Limb (tissue), 2 donors: ENCODE data around the gene PRIMA1.

Experiments used
- DNase-seq, 2 donors: peaks; one replicate each; pipeline ENCODE4 v3.0.0-alpha.2; 2016; ENCODE audit errors: extremely low spot score in 2 of 2

The PRIMA1 gene

DNA sequence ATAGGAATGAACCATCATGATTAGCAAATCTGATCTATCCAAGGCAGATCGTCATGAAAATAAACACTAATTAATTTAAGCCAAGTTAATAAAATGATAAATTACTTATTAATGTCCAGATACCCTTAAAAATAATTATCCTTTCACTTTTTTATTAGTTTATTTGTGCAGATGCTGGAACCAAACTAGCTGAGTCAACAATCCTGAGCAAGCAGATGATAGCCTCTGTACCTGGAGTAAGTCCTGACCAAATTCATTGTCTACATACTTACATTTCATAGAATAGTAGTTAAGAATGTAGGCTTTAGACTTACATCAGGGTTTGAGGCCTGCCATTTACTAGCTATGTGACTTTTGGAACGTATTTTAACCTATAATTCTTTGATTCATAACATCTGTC is 105.8 kb downstream of the PRIMA1 start:
- DNase-seq = no peak

DNA sequence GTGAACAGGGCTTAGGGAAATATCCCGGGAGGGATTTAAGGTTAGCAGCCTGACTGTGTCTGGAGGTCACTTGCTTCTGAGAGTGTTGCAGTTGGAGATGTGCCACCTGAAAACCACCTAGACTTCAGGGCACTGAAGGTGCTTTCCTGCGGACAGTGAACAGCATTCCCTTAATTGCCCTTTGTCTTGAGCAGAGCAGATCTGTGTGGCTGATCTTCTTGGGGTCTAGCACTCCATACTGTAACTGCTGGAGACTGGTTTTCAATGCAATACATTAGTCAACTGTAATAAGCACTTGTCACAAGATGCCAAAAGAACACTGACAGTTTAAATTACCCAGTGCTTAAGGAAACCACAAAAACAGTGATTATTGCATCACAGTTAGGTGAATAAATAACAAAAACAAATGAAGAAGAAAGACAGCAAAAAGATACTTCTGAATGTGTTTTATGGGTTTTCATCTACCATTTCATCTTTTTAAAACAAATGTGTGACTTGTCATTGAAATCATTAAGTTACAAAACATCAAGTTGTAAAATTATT is 111.8 kb downstream of the PRIMA1 start:
- no peak for DNase-seq

DNA sequence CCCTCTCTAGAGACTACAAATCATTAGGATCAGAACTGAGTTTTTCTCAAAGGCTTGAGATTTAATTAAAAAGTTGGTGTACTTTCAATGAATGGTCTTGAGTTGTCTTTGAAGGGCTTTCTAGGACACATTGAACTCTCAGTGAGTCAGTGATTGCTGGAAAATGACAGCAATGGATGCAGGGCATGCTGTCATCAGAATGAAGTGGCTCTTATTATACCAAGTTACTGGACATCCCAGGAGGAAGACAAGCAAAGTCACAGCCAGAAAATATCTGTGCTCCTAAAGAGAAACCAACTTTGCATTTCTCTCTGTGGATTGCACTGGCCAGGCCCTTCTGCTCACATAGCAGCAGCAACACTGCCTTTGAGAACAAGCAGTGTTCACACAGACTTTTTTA is 112.6 kb downstream of the PRIMA1 start:
- no peak for DNase-seq

DNA sequence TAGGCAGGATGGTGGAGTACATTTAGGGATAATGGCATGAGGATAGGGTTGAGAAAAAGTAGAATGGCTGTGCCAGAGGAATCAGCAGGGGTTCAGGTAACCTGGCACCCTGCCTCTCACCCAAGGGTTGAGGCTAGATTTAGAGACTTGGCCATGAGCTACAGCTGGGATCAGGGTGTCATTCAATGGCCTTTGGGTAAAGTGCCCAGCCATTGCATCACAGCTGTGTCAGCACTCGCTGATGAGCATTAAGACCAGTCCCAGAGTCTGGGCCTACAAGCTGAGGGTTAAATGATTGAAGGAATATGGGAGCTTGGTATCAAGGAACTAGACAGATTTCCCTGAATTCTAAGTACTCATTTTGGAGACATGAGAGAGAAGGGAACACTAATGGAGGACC is 113.9 kb downstream of the PRIMA1 start:
- DNase-seq = no peak

DNA sequence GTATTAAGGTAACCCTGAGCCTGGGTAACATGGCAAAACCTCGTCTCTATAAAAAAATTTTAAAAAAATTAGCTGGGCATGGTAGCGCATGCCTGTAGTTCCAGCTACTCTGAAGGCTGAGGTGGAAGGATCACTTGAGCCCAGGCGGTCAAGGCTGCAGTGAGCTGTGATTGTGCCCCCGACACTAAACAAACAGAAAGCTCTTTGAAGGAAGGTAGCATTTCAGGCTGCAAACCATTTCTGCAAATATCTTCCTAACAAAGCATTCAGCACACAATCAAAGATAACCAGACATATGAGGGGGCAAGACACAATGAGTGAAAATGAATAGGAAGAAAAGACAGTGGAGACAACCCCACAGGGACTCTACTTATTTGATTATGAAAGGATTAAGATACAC is 118.7 kb downstream of the PRIMA1 start:
- no peak for DNase-seq
